ENCODE measurements around the gene MOCS2. TPM values are rescaled to one million over a fixed set of nuclear protein-coding genes. Genes with fewer than 3 reads are reported as not detected.

The MOCS2 gene
- total and polyA plus RNA-seq, 2 experiments from 2014 or later, result 48.1 to 83.7 TPM

DNA sequence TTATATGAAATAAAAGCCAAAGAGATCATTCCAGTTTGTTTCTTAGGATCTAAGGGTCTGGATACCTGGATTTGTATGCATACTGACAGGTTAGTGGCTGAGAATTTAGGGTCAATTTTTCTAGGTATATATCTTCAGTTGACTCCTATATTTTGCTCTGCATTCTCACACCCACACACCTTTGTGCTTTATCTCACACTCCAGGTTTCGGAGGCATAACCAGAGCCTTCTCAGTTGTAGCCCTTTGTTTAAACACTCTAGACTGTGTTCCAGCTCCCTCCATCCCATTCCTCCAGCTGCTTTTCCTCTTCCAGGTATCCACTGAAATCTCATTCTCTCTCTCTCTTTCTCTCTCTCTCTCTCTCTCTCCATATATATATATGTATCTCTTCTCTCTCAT, 10.6 kb upstream of the MOCS2 start:
- Histone ChIP-seq H3K27ac (no peak overlapping the region), H3K79me2 (ENCODE audit: insufficient read depth) (no peaks in the 10 kb centered on the region), H3K4me3 (no peak overlapping the region), H4K20me1 (ENCODE audit: insufficient read depth) (no peaks in the 10 kb centered on the region), H3K36me3 (ENCODE audit: low read depth) (no peaks in the 10 kb centered on the region), H3K9ac (no peak overlapping the region), H3K9me2 (ENCODE audit: insufficient read depth) (no peaks in the 10 kb centered on the region), H3K4me1 (ENCODE audit: insufficient read depth) (no peaks in the 10 kb centered on the region), H3K27me3 (replicated peaks; ENCODE audit: insufficient read depth) (no peaks in the 10 kb centered on the region), H2AFZ (no peak overlapping the region), H3K9me3 (ENCODE audit: low read depth) (no peaks in the 10 kb centered on the region), H3K4me2 (ENCODE audit: unreplicated experiment) (no peak overlapping the region), H3F3A (ENCODE audit: insufficient read depth) (no peaks in the 10 kb centered on the region)
- DNase-seq, result no peak
- TF ChIP-seq EZH2 (IDR thresholded peaks at IDR 0.05; ENCODE audit: insufficient read depth, poor library complexity, severe bottlenecking) (no peak), EZH2phosphoT487 (IDR thresholded peaks at IDR 0.05; ENCODE audit: insufficient read depth, low read depth) (no peak)
- in situ Hi-C loops (cut with MboI), result loop anchor here (10.0 kb wide), 1 partner anchor 1095 kb away; no protein-coding TSS in a partner anchor
- 88 to 100% methylated on average over 1 of the region's 1 CpG for WGBS, 2 experiments (ENCODE audit: low coverage in 1 of 2, low lambda C conversion rate in 2 of 2, missing lambda C conversion rate in 2 of 2)

DNA sequence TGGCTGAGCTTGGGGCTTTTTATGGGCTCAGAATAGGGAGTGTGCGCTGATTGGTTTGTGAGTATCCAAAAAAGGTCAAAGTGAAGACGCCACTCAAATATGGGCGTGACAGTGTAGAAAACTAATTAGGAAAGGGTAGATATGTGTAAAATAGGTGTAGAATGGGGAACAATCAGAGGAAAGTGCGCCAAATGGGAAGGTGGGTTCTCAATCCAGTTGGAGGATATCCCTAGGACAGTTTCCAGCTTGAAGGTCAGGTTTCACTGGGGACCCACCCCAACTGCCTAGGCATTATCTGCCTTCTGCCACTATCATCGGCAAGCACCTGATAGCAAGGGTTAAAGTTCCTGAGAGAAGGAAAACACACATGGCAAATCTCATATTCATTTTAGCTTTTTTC, 9.3 kb upstream of the MOCS2 start:
- Histone ChIP-seq H3K9ac (no peak overlapping the region), H3K9me2 (ENCODE audit: insufficient read depth) (no peaks in the 10 kb centered on the region), H3K4me3 (no peak overlapping the region), H3K27ac (no peak overlapping the region), H2AFZ (no peak overlapping the region), H3K9me3 (ENCODE audit: low read depth) (no peaks in the 10 kb centered on the region), H4K20me1 (ENCODE audit: insufficient read depth) (no peaks in the 10 kb centered on the region), H3F3A (ENCODE audit: insufficient read depth) (no peaks in the 10 kb centered on the region), H3K79me2 (ENCODE audit: insufficient read depth) (no peaks in the 10 kb centered on the region), H3K36me3 (ENCODE audit: low read depth) (no peaks in the 10 kb centered on the region), H3K27me3 (replicated peaks; ENCODE audit: insufficient read depth) (no peaks in the 10 kb centered on the region), H3K4me2 (ENCODE audit: unreplicated experiment) (no peak overlapping the region), H3K4me1 (ENCODE audit: insufficient read depth) (no peaks in the 10 kb centered on the region)
- in situ Hi-C loops (cut with MboI), result no loop called here
- DNase-seq, result no peak
- WGBS, 2 experiments (ENCODE audit: low coverage in 1 of 2, low lambda C conversion rate in 2 of 2, missing lambda C conversion rate in 2 of 2), result 88 to 89% methylated on average over 5 of the region's 5 CpGs
- TF ChIP-seq EZH2phosphoT487 (IDR thresholded peaks at IDR 0.05; ENCODE audit: insufficient read depth, low read depth) (no peak), EZH2 (IDR thresholded peaks at IDR 0.05; ENCODE audit: insufficient read depth, poor library complexity, severe bottlenecking) (no peak)

DNA sequence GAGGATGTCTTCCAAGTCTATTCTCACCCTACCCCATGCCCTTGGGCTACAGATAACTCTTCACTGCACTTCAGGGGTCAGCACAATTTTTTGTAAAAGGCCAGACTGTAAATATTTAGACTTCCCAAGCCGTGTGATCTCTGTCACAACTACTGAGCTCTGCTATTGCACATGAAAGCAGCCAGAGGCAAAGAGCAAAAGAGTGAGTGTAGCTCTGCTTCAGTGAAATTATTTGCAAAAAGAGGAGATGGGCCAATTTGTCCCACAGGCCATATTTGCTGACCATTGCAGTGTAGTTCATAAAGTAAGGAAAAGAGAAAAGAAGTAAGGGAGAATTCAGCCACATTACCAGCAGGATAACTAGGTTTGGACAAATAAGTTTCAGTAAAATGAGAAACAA, 7.0 kb upstream of the MOCS2 start:
- in situ Hi-C loops (cut with MboI), result no loop called here
- Histone ChIP-seq H3K9me3 (ENCODE audit: low read depth) (no peaks in the 10 kb centered on the region), H3F3A (ENCODE audit: insufficient read depth) (no peaks in the 10 kb centered on the region; the same call in 1 of the 2 replicates), H2AFZ (no peak overlapping the region), H3K27me3 (replicated peaks; ENCODE audit: insufficient read depth) (no peaks in the 10 kb centered on the region), H4K20me1 (ENCODE audit: insufficient read depth) (no peaks in the 10 kb centered on the region), H3K4me3 (no peak overlapping the region), H3K36me3 (ENCODE audit: low read depth) (no peaks in the 10 kb centered on the region), H3K9me2 (ENCODE audit: insufficient read depth) (no peaks in the 10 kb centered on the region), H3K4me2 (ENCODE audit: unreplicated experiment) (no peak overlapping the region), H3K79me2 (ENCODE audit: insufficient read depth) (no peaks in the 10 kb centered on the region), H3K4me1 (ENCODE audit: insufficient read depth) (no peaks in the 10 kb centered on the region), H3K9ac (no peak overlapping the region), H3K27ac (no peak overlapping the region)
- TF ChIP-seq EZH2phosphoT487 (IDR thresholded peaks at IDR 0.05; ENCODE audit: insufficient read depth, low read depth) (no peak), EZH2 (IDR thresholded peaks at IDR 0.05; ENCODE audit: insufficient read depth, poor library complexity, severe bottlenecking) (no peak)
- 94 to 95% methylated on average over 1 of the region's 1 CpG for WGBS, 2 experiments (ENCODE audit: low coverage in 1 of 2, low lambda C conversion rate in 2 of 2, missing lambda C conversion rate in 2 of 2)
- no peak for DNase-seq

DNA sequence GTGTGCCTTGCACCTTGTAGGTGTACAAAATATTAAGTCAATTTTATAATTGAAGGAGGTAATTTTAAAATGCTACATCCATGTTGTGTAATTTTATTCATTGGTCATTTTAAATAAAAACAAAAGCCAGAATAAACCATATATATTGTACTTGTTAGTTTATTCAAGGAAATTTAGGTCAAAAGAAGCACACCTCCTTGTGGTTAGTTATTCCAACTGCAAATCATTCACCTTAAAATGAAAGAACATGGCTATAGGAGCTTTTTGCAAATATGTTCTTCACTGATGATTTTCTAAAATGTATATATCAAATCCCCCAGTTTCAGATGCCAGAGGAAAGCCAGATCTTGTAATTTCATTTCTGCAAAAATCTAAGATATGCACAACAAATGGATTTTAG, 5.4 kb upstream of the MOCS2 start:
- Histone ChIP-seq H4K20me1 (ENCODE audit: insufficient read depth) (no peaks in the 10 kb centered on the region), H3K4me1 (ENCODE audit: insufficient read depth) (0 out of 2 replicates have a peak, but pooled peaks cover 6% of the 10 kb centered on the region), H3K79me2 (ENCODE audit: insufficient read depth) (peaks cover 4% of the 10 kb centered on the region; the same call in 1 of the 2 replicates), H3K9me3 (ENCODE audit: low read depth) (no peaks in the 10 kb centered on the region), H3F3A (ENCODE audit: insufficient read depth) (no peaks in the 10 kb centered on the region; the same call in 1 of the 2 replicates), H3K4me2 (ENCODE audit: unreplicated experiment) (no peak overlapping the region), H3K36me3 (ENCODE audit: low read depth) (no peaks in the 10 kb centered on the region), H2AFZ (no peak overlapping the region), H3K4me3 (no peak overlapping the region), H3K27ac (no peak overlapping the region), H3K9me2 (ENCODE audit: insufficient read depth) (no peaks in the 10 kb centered on the region), H3K9ac (no peak overlapping the region), H3K27me3 (replicated peaks; ENCODE audit: insufficient read depth) (no peaks in the 10 kb centered on the region)
- peak; percentile 42 for DNase-seq
- TF ChIP-seq EZH2phosphoT487 (IDR thresholded peaks at IDR 0.05; ENCODE audit: insufficient read depth, low read depth) (no peak), EZH2 (IDR thresholded peaks at IDR 0.05; ENCODE audit: insufficient read depth, poor library complexity, severe bottlenecking) (no peak)
- in situ Hi-C loops (cut with MboI), result no loop called here

DNA sequence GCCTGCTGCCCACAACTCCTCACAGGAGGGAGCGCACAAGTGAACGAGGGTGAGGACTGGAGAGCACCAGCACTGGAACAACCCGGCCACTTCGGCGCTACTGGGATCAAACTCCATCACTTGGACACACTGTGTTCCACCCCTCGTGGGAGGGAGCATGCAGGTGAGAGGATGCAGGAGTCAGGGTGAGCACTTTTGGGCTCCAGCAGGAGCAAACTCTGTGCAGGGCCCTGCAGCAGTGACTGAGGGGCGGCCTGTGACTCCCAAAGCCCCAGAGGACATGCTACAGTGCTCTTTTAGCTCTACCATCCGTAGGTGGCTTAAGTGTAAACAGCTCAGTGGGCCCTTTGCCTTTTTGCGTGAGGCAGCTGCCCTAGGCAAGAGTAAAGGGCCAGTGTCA, 4.4 kb upstream of the MOCS2 start:
- no peak overlapping the region for H3K4me3 ChIP-seq
- no peaks in the 10 kb centered on the region; the same call in 1 of the 2 replicates for H3F3A ChIP-seq (ENCODE audit: insufficient read depth)
- WGBS, 2 experiments (ENCODE audit: low coverage in 1 of 2, low lambda C conversion rate in 2 of 2, missing lambda C conversion rate in 2 of 2), result 80 to 84% methylated on average over 9 of the region's 9 CpGs
- DNase-seq, result no peak
- H3K27me3 ChIP-seq (replicated peaks; ENCODE audit: insufficient read depth), result no peaks in the 10 kb centered on the region
- no peak overlapping the region for H3K27ac ChIP-seq
- peaks cover 10% of the 10 kb centered on the region for H3K79me2 ChIP-seq (ENCODE audit: insufficient read depth)
- H4K20me1 ChIP-seq (ENCODE audit: insufficient read depth), result no peaks in the 10 kb centered on the region
- H3K4me2 ChIP-seq (ENCODE audit: unreplicated experiment), result no peak overlapping the region
- no peak overlapping the region for H2AFZ ChIP-seq
- in situ Hi-C loops (cut with MboI), result no loop called here
- H3K9ac ChIP-seq, result no peak overlapping the region
- no peaks in the 10 kb centered on the region for H3K36me3 ChIP-seq (ENCODE audit: low read depth)
- TF ChIP-seq EZH2 (IDR thresholded peaks at IDR 0.05; ENCODE audit: insufficient read depth, poor library complexity, severe bottlenecking), result no peak
- TF ChIP-seq EZH2phosphoT487 (IDR thresholded peaks at IDR 0.05; ENCODE audit: insufficient read depth, low read depth), result no peak
- 0 out of 2 replicates have a peak, but pooled peaks cover 6% of the 10 kb centered on the region for H3K4me1 ChIP-seq (ENCODE audit: insufficient read depth)
- H3K9me3 ChIP-seq (ENCODE audit: low read depth), result no peaks in the 10 kb centered on the region
- no peaks in the 10 kb centered on the region for H3K9me2 ChIP-seq (ENCODE audit: insufficient read depth)

Data from GM23248 (cell line).